ENCODE results near the gene PDXDC1.
"Not testable (repeated sequence)": the region's sequence is repeated elsewhere in the genome, so short reads cannot be mapped to it uniquely, and the experiment has no call there.

- TF ChIP-seq CTCF (IDR thresholded peaks at IDR 0.05 in 2 of 3, conservative IDR thresholded peaks at IDR 0.05 in 1 of 3; ENCODE audit: borderline replicate concordance in 1 of 3, insufficient read depth in 1 of 3, low read depth in 2 of 3, low read length in 2 of 3); POLR2AphosphoS5 (IDR thresholded peaks at IDR 0.05; ENCODE audit: low read depth, low read length); EZH2 (IDR thresholded peaks at IDR 0.05); CEBPB (IDR thresholded peaks at IDR 0.05; ENCODE audit: low read depth); SP1 (IDR thresholded peaks at IDR 0.05; ENCODE audit: low read depth); ZNF274 (IDR thresholded peaks at IDR 0.05; ENCODE audit: low read depth, low read length); ZBTB33 (IDR thresholded peaks at IDR 0.05; ENCODE audit: extremely low read depth, insufficient replicate concordance, low read length); MAX (IDR thresholded peaks at IDR 0.05); YY1 (IDR thresholded peaks at IDR 0.05; ENCODE audit: extremely low read depth, insufficient replicate concordance, low read depth, low read length); FOSL1 (IDR thresholded peaks at IDR 0.05; ENCODE audit: low read depth); JUND (IDR thresholded peaks at IDR 0.05); EZH2phosphoT487 (IDR thresholded peaks at IDR 0.05; ENCODE audit: borderline replicate concordance): not testable (repeated sequence)
Observed at GRCh38 chr16:15144781-15145417, 170.1 kb downstream of the PDXDC1 start.
